Gastrocnemius medialis (tissue), 4 donors: ENCODE results near the gene FAAP20. TPM values are rescaled to one million over a fixed set of nuclear protein-coding genes. Genes with fewer than 3 reads are reported as not detected.

Source experiments
- ATAC-seq, 2 donors: fragments of 150-250 bp; one replicate each; pipeline ENCODE4 v1.9.1; 2016
- DNase-seq, 2 donors: peaks; one replicate each; pipeline ENCODE4 v3.0.0-alpha.2; 2019
- H3K27ac ChIP-seq, 4 donors: fragments of 200-600 bp; sonication (generic); 1 replicate in 1 of 4; 2 replicates in 3 of 4; pipeline ENCODE4 v1.5.1; 2016 to 2018; ENCODE audit warnings: mild to moderate bottlenecking in 2 of 4, moderate library complexity in 1 of 4
- H3K27me3 ChIP-seq, 3 donors: fragments of 200-600 bp; sonication (generic) in 2 of 3; 1 replicate in 1 of 3; 2 replicates in 2 of 3; pipeline versions ENCODE4 v1.5.1 to v1.6.0; 2016 to 2019; ENCODE audit warnings: mild to moderate bottlenecking in 1 of 3, moderate library complexity in 1 of 3
- H3K36me3 ChIP-seq, 2 donors: fragments of 200-600 bp; sonication (generic) in 1 of 2; one replicate each; pipeline ENCODE4 v1.5.1; 2017 to 2018
- H3K4me1 ChIP-seq, 2 donors: fragments of 200-600 bp; sonication (generic) in 1 of 2; one replicate each; pipeline ENCODE4 v1.5.1; 2016 to 2017; ENCODE audit warnings: mild to moderate bottlenecking in 2 of 2
- H3K4me3 ChIP-seq, 4 donors: fragments of 200-600 bp; sonication (generic) in 3 of 4; 1 replicate in 1 of 4; 2 replicates in 3 of 4; pipeline ENCODE4 v1.5.1; 2016 to 2019; ENCODE audit warnings: mild to moderate bottlenecking in 2 of 4
- H3K9me3 ChIP-seq, 3 donors: fragments of 200-600 bp; sonication (generic) in 2 of 3; 1 replicate in 1 of 3; 2 replicates in 2 of 3; pipeline ENCODE4 v1.5.1; 2016 to 2019
- POLR2A ChIP-seq, 2 donors: fragments of 450-650 bp; IDR thresholded peaks; one replicate each; pipeline ENCODE4 v1.6.1; 2017; ENCODE audit warnings: antibody characterized with exemption in 2 of 2, mild to moderate bottlenecking in 2 of 2, moderate library complexity in 2 of 2
- in situ Hi-C, 4 donors: fragments of 200-750 bp; cut with MboI; loops; one replicate each; pipeline versions ENCODE4 v1.15.0 to v1.8.0; 2017; ENCODE audit warnings: low sequenced_read_pairs in 4 of 4
- intact Hi-C: fragments of 100-400 bp; cut with DNase I; formaldehyde crosslinking; loops from one replicate; pipeline ENCODE4 v1.15.1; 2023; ENCODE audit warnings: low total_unique reads
- total RNA-seq, 4 donors: library from RNA; depleted of rRNA; stranded (reverse); fragments of >200 nt; gene quantifications; one replicate each; pipeline versions ENCODE4 v1.1.0 to v1.2.3, GENCODE V29; 2016
- TF ChIP-seq, protein P1 (sequence below), 5 experiments: fragments of 450-650 bp in 3 of 5; fragments of 200-600 bp in 2 of 5; sonication (generic) in 2 of 5; IDR thresholded peaks in 4 of 5; conservative IDR thresholded peaks in 1 of 5; 1 replicate in 4 of 5; 2 replicates in 1 of 5; pipeline ENCODE4 v1.5.1; 2016 to 2019; ENCODE audit warnings: antibody characterized with exemption in 5 of 5, mild to moderate bottlenecking in 3 of 5, moderate library complexity in 3 of 5

Gene FAAP20
- total RNA-seq, 4 donors from 2014 or later = 12.1 to 26.2 (median 17.3) TPM

- peaks cover 0 to 6% of the 10 kb centered on the region in 2 donors for H3K4me1 ChIP-seq
- intact Hi-C loops = no loop called here
- ATAC-seq (no peak), DNase-seq (no peak)
- H3K4me3 ChIP-seq = no peak overlapping the region
- TF ChIP-seq POLR2A (IDR thresholded peaks at IDR 0.05) = no peak
- TF ChIP-seq, protein P1, sequence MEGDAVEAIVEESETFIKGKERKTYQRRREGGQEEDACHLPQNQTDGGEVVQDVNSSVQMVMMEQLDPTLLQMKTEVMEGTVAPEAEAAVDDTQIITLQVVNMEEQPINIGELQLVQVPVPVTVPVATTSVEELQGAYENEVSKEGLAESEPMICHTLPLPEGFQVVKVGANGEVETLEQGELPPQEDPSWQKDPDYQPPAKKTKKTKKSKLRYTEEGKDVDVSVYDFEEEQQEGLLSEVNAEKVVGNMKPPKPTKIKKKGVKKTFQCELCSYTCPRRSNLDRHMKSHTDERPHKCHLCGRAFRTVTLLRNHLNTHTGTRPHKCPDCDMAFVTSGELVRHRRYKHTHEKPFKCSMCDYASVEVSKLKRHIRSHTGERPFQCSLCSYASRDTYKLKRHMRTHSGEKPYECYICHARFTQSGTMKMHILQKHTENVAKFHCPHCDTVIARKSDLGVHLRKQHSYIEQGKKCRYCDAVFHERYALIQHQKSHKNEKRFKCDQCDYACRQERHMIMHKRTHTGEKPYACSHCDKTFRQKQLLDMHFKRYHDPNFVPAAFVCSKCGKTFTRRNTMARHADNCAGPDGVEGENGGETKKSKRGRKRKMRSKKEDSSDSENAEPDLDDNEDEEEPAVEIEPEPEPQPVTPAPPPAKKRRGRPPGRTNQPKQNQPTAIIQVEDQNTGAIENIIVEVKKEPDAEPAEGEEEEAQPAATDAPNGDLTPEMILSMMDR (IDR thresholded peaks at IDR 0.05 in 4 of 5, conservative IDR thresholded peaks at IDR 0.05 in 1 of 5) = no peak
- H3K27me3 ChIP-seq = no peaks in the 10 kb centered on the region
- no peaks in the 10 kb centered on the region for H3K36me3 ChIP-seq
- H3K9me3 ChIP-seq = no peaks in the 10 kb centered on the region
- H3K27ac ChIP-seq = no peak overlapping the region
- in situ Hi-C loops = loop anchor here in 2 of 4 donors (25.0 kb wide), 1 partner anchor 409 kb away; the partner anchor contains the start of gene PRXL2B (in 2 of the 2)
Measured at GRCh38 chr1:2177946-2178538, 16.5 kb downstream of the FAAP20 start.

DNA sequence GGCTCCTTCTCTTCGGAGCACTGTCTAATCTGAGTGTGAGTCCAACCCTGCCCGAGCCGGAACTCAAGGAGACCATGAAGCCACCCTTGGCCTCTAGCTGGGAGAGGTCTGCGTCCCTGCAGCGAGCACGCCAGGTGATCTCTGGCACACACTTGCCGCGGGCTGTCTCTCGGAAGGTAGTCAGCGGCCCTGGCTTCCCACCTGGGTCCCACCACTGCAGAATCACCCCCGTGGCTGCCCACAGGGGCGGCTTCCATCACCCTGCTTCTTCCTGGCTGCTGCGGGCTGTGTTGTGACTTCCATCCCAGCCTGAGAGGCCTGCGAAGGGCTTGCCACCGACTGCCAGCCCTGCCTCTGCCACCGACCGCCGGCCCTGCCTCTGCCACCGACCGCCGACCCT is 17.0 kb downstream of the FAAP20 start:
- no peak for ATAC-seq
- in situ Hi-C loops = loop anchor here in 2 of 4 donors (25.0 kb wide), 1 partner anchor 410 kb away; the partner anchor contains the start of gene PRXL2B (in 2 of the 2)

GRCh38 chr1:2176615-2177014 is 18.0 kb downstream of the FAAP20 start:
- no peak overlapping the region for H3K4me3 ChIP-seq
- DNase-seq (no peak), ATAC-seq (no peak)
- in situ Hi-C loops (loop anchor here in 2 of 4 donors (25.0 kb wide), 1 partner anchor 411 kb away; the partner anchor contains the start of gene PRXL2B (in 2 of the 2)), intact Hi-C loops (no loop called here)
- H3K27ac ChIP-seq = no peak overlapping the region
- no peaks in the 10 kb centered on the region for H3K9me3 ChIP-seq
- H3K4me1 ChIP-seq = peaks cover 0 to 6% of the 10 kb centered on the region in 2 donors
- H3K36me3 ChIP-seq = no peaks in the 10 kb centered on the region
- no peak for TF ChIP-seq POLR2A (IDR thresholded peaks at IDR 0.05)
- TF ChIP-seq, protein P1 (IDR thresholded peaks at IDR 0.05 in 4 of 5, conservative IDR thresholded peaks at IDR 0.05 in 1 of 5) = no peak
- H3K27me3 ChIP-seq = no peaks in the 10 kb centered on the region

More for the DNA sequence above, 17.0 kb downstream of the FAAP20 start:
- no peaks in the 10 kb centered on the region for H3K36me3 ChIP-seq
- H3K9me3 ChIP-seq = no peaks in the 10 kb centered on the region
- no peak for TF ChIP-seq POLR2A (IDR thresholded peaks at IDR 0.05)
- TF ChIP-seq, protein P1 (IDR thresholded peaks at IDR 0.05 in 4 of 5, conservative IDR thresholded peaks at IDR 0.05 in 1 of 5) = no peak
- DNase-seq = no peak
- no peaks in the 10 kb centered on the region for H3K27me3 ChIP-seq
- H3K4me1 ChIP-seq = peaks cover 0 to 6% of the 10 kb centered on the region in 2 donors
- no peak overlapping the region for H3K4me3 ChIP-seq
- intact Hi-C loops = no loop called here
- no peak overlapping the region for H3K27ac ChIP-seq

DNA sequence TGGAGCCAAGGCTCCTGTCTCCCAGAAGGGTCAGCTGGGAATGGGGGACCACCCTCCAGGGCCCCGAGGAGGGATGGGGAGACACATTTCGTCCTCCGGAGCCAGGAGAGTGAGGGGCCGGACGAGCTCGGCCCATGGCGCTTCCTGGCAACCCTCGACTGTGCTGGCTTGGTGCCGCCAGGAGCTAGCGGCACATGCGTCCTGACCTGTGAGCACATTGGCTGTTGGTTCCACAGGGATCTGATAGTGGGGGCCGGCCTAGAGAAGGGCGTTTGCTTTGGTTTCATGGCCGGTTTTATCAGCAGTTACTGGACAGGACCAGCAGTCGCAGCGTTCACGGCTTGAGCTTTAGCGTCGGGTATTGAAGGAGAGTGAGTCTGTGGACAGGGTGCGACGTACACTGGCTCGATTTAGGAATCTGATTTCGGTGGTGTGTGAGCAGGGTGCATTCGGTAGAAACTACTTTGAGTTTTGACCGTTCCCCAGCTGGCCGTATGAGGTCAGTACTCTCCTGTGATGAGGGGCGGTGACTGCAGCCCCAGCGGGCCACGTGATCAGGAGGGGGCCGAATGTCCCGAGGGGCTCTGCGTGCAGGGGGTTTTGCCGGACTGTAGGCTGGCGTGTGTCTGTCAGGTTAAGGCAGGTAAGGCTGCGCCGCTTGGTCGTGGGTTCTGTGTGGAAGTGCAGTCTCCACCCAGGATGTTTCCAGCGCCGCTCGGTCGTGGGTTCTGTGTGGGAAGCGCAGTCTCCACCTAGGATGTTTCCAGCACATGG is 18.7 kb downstream of the FAAP20 start:
- Histone ChIP-seq H3K36me3 (no peaks in the 10 kb centered on the region), H3K9me3 (no peaks in the 10 kb centered on the region), H3K27ac (no peak overlapping the region), H3K4me1 (peaks cover 0 to 6% of the 10 kb centered on the region in 2 donors), H3K27me3 (no peaks in the 10 kb centered on the region), H3K4me3 (no peak overlapping the region)
- TF ChIP-seq, protein P1 (IDR thresholded peaks at IDR 0.05 in 4 of 5, conservative IDR thresholded peaks at IDR 0.05 in 1 of 5) = no peak
- TF ChIP-seq POLR2A (IDR thresholded peaks at IDR 0.05) = no peak
- no peak for ATAC-seq
- no peak for DNase-seq
- intact Hi-C loops = no loop called here
- in situ Hi-C loops = loop anchor here in 2 of 4 donors (25.0 kb wide), 1 partner anchor 411 kb away; the partner anchor contains the start of gene PRXL2B (in 2 of the 2)
